PC-9 (cell line): ENCODE data around the gene SNRNP40. TPM values are rescaled to one million over a fixed set of nuclear protein-coding genes. Genes with fewer than 3 reads are reported as not detected.

ENCODE experiments used
- BruUV-seq: library from RNA; stranded (reverse); fragments of 400-500 nt; replicated peaks from 2 replicates; lab custom pipeline; 2021; lab: Mats Ljungman, UMichigan
- CTCF ChIA-PET: fragments of 300-600 bp; sonication (Branson Sonifier 250); formaldehyde crosslinking; loops from one replicate; lab custom pipeline; 2022; ENCODE audit warnings: antibody characterized with exemption; lab: Charles Lee
- POLR2A ChIA-PET: fragments of 300-600 bp; sonication (Branson Sonifier 250); formaldehyde crosslinking; loops from one replicate; lab custom pipeline; 2022; ENCODE audit warnings: antibody characterized with exemption; ENCODE audit not compliant: unreplicated experiment; lab: Charles Lee
- DNase-seq, 2 experiments: peaks; one replicate each; pipeline versions ENCODE4 v3.0.0 to v3.0.0-alpha.2; 2015 to 2022; ENCODE audit warnings: mixed read lengths in 1 of 2
- H2AFZ ChIP-seq: fragments of 200-600 bp; sonication (generic); 2 replicates; pipeline ENCODE4 v1.8.1; 2017; ENCODE audit warnings: antibody characterized with exemption
- H3F3A ChIP-seq: fragments of 200-600 bp; sonication (generic); 2 replicates; pipeline ENCODE4 v1.8.1; 2017; ENCODE audit warnings: antibody characterized with exemption, mild to moderate bottlenecking, low read depth; ENCODE audit not compliant: insufficient read depth
- H3K27ac ChIP-seq: fragments of 200-600 bp; sonication (generic); 2 replicates; pipeline ENCODE4 v1.6.1; 2016; ENCODE audit warnings: mixed run types
- H3K27me3 ChIP-seq: fragments of 200-600 bp; sonication (generic); 2 replicates; pipeline ENCODE4 v1.6.1; 2016; ENCODE audit warnings: low read depth, mixed run types; ENCODE audit not compliant: insufficient read depth
- H3K36me3 ChIP-seq: fragments of 200-600 bp; sonication (generic); 2 replicates; pipeline ENCODE4 v1.6.1; 2016; ENCODE audit warnings: low read depth, mixed run types
- H3K4me1 ChIP-seq: fragments of 200-600 bp; sonication (generic); replicated peaks from 2 replicates; pipeline ENCODE4 v1.6.1; 2016; ENCODE audit warnings: mixed run types; ENCODE audit not compliant: insufficient read depth
- H3K4me2 ChIP-seq: fragments of 200-600 bp; sonication (generic); 2 replicates; pipeline ENCODE4 v1.6.1; 2017; ENCODE audit warnings: mixed run types
- H3K4me3 ChIP-seq: fragments of 200-600 bp; sonication (generic); 2 replicates; pipeline ENCODE4 v1.6.1; 2016; ENCODE audit warnings: mixed run types
- H3K79me2 ChIP-seq: fragments of 200-600 bp; sonication (generic); 2 replicates; pipeline ENCODE4 v1.6.1; 2017; ENCODE audit warnings: low read depth, mixed run types
- H3K9me2 ChIP-seq: fragments of 200-600 bp; sonication (generic); 2 replicates; pipeline ENCODE4 v1.8.1; 2017; ENCODE audit warnings: mild to moderate bottlenecking; ENCODE audit not compliant: insufficient read depth
- H3K9me3 ChIP-seq: fragments of 200-600 bp; sonication (generic); 2 replicates; pipeline ENCODE4 v1.8.1; 2016; ENCODE audit warnings: low read depth; ENCODE audit not compliant: insufficient read depth
- H4K20me1 ChIP-seq: fragments of 200-600 bp; sonication (generic); 2 replicates; pipeline ENCODE4 v1.8.1; 2017; ENCODE audit not compliant: insufficient read depth
- EZH2 ChIP-seq: fragments of 200-600 bp; sonication (generic); IDR thresholded peaks from 2 replicates; pipeline ENCODE4 v1.8.0; 2017; ENCODE audit warnings: antibody characterized with exemption, low read depth
- intact Hi-C: fragments of 100-400 bp; cut with micrococcal nuclease; formaldehyde crosslinking; loops from one replicate; pipeline ENCODE4 v1.10.0; 2022; ENCODE audit not compliant: unreplicated experiment
- total RNA-seq: library from RNA; stranded (reverse); gene quantifications from 2 replicates; pipeline ENCODE4 v1.2.3, GENCODE V29; 2021
- TF ChIP-seq, protein P1 (sequence below): fragments of 200-600 bp; sonication (generic); conservative IDR thresholded peaks from 2 replicates; pipeline ENCODE4 v1.6.1; 2017; ENCODE audit warnings: mixed run types, antibody characterized with exemption, mild to moderate bottlenecking, moderate library complexity

SNRNP40 gene
- total RNA-seq, 1 experiment from 2014 or later, result 59.5 TPM

DNA sequence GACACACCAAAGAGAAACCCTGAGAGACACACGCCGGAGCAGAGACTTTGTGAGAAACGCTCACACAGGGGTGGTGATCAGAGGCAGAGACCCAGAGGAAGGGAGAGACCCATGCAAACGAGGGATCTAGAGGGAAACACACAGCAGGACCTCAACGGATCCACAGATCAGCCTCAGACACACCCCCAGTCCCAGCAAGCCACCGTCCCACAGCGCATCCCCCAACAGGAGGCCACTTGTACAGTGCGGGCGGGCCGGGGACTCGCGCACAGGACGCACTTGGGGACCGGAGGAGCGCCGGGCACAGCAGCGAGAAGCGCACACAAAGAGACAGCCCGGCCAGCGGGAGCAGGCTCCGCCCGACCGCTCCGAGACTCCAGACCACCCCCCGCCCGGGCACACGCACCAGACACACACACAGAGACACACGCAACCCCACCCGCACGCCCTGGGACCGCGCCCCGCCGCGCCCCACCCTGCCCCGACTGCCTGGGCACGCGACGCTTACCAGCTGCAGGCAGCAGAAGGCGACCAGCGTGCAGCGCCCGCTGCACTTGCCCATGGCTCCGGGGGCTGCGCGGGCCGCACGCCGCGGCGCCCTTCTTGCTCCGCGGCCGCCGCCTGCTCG lies 57.5 kb downstream of the SNRNP40 start:
- no peaks in the 10 kb centered on the region for H3F3A ChIP-seq
- H3K9me3 ChIP-seq, result no peaks in the 10 kb centered on the region
- no peaks in the 10 kb centered on the region for H3K4me1 ChIP-seq
- H3K4me3 ChIP-seq, result no peak overlapping the region
- H3K4me2 ChIP-seq, result no peak overlapping the region
- TF ChIP-seq, protein P1, sequence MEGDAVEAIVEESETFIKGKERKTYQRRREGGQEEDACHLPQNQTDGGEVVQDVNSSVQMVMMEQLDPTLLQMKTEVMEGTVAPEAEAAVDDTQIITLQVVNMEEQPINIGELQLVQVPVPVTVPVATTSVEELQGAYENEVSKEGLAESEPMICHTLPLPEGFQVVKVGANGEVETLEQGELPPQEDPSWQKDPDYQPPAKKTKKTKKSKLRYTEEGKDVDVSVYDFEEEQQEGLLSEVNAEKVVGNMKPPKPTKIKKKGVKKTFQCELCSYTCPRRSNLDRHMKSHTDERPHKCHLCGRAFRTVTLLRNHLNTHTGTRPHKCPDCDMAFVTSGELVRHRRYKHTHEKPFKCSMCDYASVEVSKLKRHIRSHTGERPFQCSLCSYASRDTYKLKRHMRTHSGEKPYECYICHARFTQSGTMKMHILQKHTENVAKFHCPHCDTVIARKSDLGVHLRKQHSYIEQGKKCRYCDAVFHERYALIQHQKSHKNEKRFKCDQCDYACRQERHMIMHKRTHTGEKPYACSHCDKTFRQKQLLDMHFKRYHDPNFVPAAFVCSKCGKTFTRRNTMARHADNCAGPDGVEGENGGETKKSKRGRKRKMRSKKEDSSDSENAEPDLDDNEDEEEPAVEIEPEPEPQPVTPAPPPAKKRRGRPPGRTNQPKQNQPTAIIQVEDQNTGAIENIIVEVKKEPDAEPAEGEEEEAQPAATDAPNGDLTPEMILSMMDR, result no peak
- no peak for TF ChIP-seq EZH2
- CTCF ChIA-PET, result interaction anchor here (0.6 kb wide), 1 partner anchor 79 kb away, joined by 4 read pairs; no protein-coding TSS in a partner anchor
- POLR2A ChIA-PET, result no interaction called here
- intact Hi-C loops, result no loop called here
- H3K36me3 ChIP-seq, result no peaks in the 10 kb centered on the region
- H2AFZ ChIP-seq, result no peak overlapping the region
- peaks cover 43% of the 10 kb centered on the region for H3K27me3 ChIP-seq
- no peaks in the 10 kb centered on the region for H3K9me2 ChIP-seq
- no peak overlapping the region for H3K27ac ChIP-seq
- no peaks in the 10 kb centered on the region for H3K79me2 ChIP-seq
- no peaks in the 10 kb centered on the region for H4K20me1 ChIP-seq
- no TSS peak for BruUV-seq
- no peak for DNase-seq

DNA sequence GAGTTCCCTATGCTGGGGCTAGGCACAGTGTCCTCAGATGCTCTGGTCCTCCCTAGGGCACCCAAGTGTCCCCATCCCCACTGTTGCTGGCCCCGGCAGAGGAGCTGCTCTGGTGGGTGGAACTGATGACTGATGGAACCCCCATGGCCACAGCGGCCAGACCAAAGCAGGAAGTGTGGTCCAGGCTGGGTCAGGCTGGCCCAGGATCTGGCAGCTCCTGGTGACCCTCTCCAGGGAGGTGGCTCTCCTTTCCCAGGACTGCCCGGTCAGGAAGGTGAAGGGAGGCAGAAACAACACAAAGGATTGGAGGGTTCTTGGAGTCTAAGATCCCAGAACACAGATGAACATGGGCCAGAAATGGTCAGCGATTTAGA lies 58.0 kb downstream of the SNRNP40 start:
- Histone ChIP-seq H3K27ac (no peak overlapping the region), H2AFZ (no peak overlapping the region), H3F3A (no peaks in the 10 kb centered on the region), H3K79me2 (no peaks in the 10 kb centered on the region), H3K4me1 (no peaks in the 10 kb centered on the region), H3K27me3 (peaks cover 43% of the 10 kb centered on the region), H3K4me3 (no peak overlapping the region), H3K9me3 (no peaks in the 10 kb centered on the region), H3K36me3 (no peaks in the 10 kb centered on the region), H3K9me2 (no peaks in the 10 kb centered on the region), H4K20me1 (no peaks in the 10 kb centered on the region), H3K4me2 (no peak overlapping the region)
- no peak for DNase-seq
- TF ChIP-seq, protein P1, result no peak
- TF ChIP-seq EZH2, result no peak
- intact Hi-C loops, result no loop called here
- ChIA-PET CTCF (interaction anchor here (0.6 kb wide), 1 partner anchor 79 kb away, joined by 4 read pairs; no protein-coding TSS in a partner anchor), POLR2A (no interaction called here)
- no TSS peak for BruUV-seq

DNA sequence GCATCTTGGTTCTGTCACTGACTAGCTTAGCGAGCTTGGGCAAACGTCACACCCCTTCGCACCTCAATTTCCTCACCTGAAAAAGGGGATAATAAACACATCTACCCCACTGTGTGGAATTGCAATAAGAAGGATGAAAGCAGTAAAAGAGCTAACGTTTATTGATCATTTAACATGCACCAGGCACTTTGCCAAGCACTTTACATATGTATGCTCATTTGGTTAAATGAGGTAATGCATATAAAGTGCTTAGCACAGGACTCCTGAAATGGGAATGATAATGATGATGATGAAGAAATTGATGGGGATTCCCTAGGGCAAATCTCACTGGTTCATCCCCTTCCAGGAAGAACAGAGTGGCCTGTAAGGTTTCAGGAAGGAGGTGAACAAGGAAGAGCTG lies 61.7 kb downstream of the SNRNP40 start:
- BruUV-seq, result no TSS peak
- H3K9me2 ChIP-seq, result no peaks in the 10 kb centered on the region
- H4K20me1 ChIP-seq, result no peaks in the 10 kb centered on the region
- no peak overlapping the region for H3K27ac ChIP-seq
- H3K36me3 ChIP-seq, result no peaks in the 10 kb centered on the region
- ChIA-PET CTCF (no interaction called here), POLR2A (no interaction called here)
- peaks cover 31% of the 10 kb centered on the region for H3K27me3 ChIP-seq
- no peak for DNase-seq
- no peaks in the 10 kb centered on the region for H3F3A ChIP-seq
- intact Hi-C loops, result no loop called here
- H3K4me1 ChIP-seq, result no peaks in the 10 kb centered on the region
- no peak overlapping the region for H3K4me2 ChIP-seq
- no peaks in the 10 kb centered on the region for H3K79me2 ChIP-seq
- no peaks in the 10 kb centered on the region for H3K9me3 ChIP-seq
- TF ChIP-seq EZH2, result no peak
- TF ChIP-seq, protein P1, result no peak
- H2AFZ ChIP-seq, result no peak overlapping the region
- H3K4me3 ChIP-seq, result no peak overlapping the region
